Spleen (tissue), 11 donors: Measurements from ENCODE around the gene ASTL. TPM values are rescaled to one million over a fixed set of nuclear protein-coding genes. Genes with fewer than 3 reads are reported as not detected.

ENCODE experiments used
- DNase-seq: peaks from one replicate; pipeline ENCODE4 v3.0.0-alpha.2; 2020
- H3K27ac ChIP-seq, 8 donors: fragments of 200-600 bp; sonication (generic) in 7 of 8; 1 replicate in 4 of 8; 2 replicates in 4 of 8; pipeline versions ENCODE4 v1.5.0 to v1.8.0; 2016 to 2021; ENCODE audit warnings: inconsistent platforms in 4 of 8, mild to moderate bottlenecking in 4 of 8, moderate library complexity in 1 of 8
- H3K27me3 ChIP-seq, 7 donors: fragments of 200-600 bp; sonication (generic) in 6 of 7; replicated peaks in 1 of 7; 1 replicate in 4 of 7; 2 replicates in 3 of 7; pipeline versions ENCODE4 v1.5.0 to v1.8.0; 2016 to 2021; ENCODE audit warnings: inconsistent platforms in 3 of 7, mild to moderate bottlenecking in 1 of 7
- H3K36me3 ChIP-seq, 6 donors: fragments of 200-600 bp; sonication (generic) in 5 of 6; 1 replicate in 4 of 6; 2 replicates in 2 of 6; pipeline versions ENCODE4 v1.5.0 to v1.8.0; 2016 to 2021; ENCODE audit warnings: inconsistent platforms in 2 of 6
- H3K4me1 ChIP-seq, 6 donors: fragments of 200-600 bp; sonication (generic) in 5 of 6; 1 replicate in 3 of 6; 2 replicates in 3 of 6; pipeline versions ENCODE4 v1.5.0 to v1.8.0; 2016 to 2021; ENCODE audit warnings: inconsistent platforms in 3 of 6
- H3K4me3 ChIP-seq, 8 donors: fragments of 200-600 bp; sonication (generic) in 7 of 8; 1 replicate in 4 of 8; 2 replicates in 4 of 8; pipeline versions ENCODE4 v1.5.0 to v1.8.0; 2016 to 2021; ENCODE audit warnings: inconsistent platforms in 4 of 8, mild to moderate bottlenecking in 4 of 8, moderate library complexity in 2 of 8
- H3K9me3 ChIP-seq, 8 donors: fragments of 200-600 bp; sonication (generic) in 7 of 8; 1 replicate in 4 of 8; 2 replicates in 4 of 8; pipeline versions ENCODE4 v1.5.0 to v1.8.0; 2016 to 2021; ENCODE audit warnings: inconsistent platforms in 4 of 8
- CTCF ChIP-seq, 11 experiments: fragments of 200-600 bp in 7 of 11; fragments of 450-650 bp in 4 of 11; sonication (generic) in 4 of 11; IDR thresholded peaks in 8 of 11; conservative IDR thresholded peaks in 3 of 11; 1 replicate in 7 of 11; 2 replicates in 4 of 11; pipeline versions ENCODE4 v1.4.0 to v1.8.0; 2016 to 2021; ENCODE audit warnings: antibody characterized with exemption in 11 of 11, inconsistent platforms in 4 of 11, mild to moderate bottlenecking in 1 of 11
- POLR2A ChIP-seq, 3 donors: fragments of 450-650 bp; IDR thresholded peaks; one replicate each; pipeline ENCODE4 v1.5.1; 2017; ENCODE audit warnings: antibody characterized with exemption in 3 of 3, mild to moderate bottlenecking in 1 of 3
- POLR2AphosphoS5 ChIP-seq, 3 donors: sonication (generic); formaldehyde crosslinking; IDR thresholded peaks; one replicate each; pipeline ENCODE4 v1.5.1; 2017; ENCODE audit warnings: antibody characterized with exemption in 3 of 3
- WGBS, 5 donors: extraction: QIAGEN DNeasy Blood & Tissue Kit in 3 of 5; methylation state at CpG; one replicate each; pipeline versions ENCODE4 v1.1.5 to v1.1.7; 2013 to 2018; 5-methylcytosine and 5-hydroxymethylcytosine counted together
- intact Hi-C: fragments of 100-400 bp; cut with DNase I; formaldehyde crosslinking; loops from one replicate; pipeline ENCODE4 v1.15.0; 2023; ENCODE audit warnings: low total_unique reads
- polyA plus RNA-seq, 3 donors: library from polyadenylated mRNA; stranded (reverse); fragments of 200-250 nt; gene quantifications; one replicate each; pipeline ENCODE4 v1.2.1, GENCODE V29; 2013
- total RNA-seq, 7 donors: library from RNA; depleted of rRNA in 3 of 7; stranded (reverse); fragments of >200 nt in 3 of 7; fragmentation: NEBNext Ultra II Directional in 4 of 7; extraction: Animal tissue kit (Norgen Biotek cat#: 25700) in 4 of 7; gene quantifications; one replicate each; pipeline versions ENCODE4 v1.1.0 to v1.2.1, GENCODE V29; 2016 to 2021
- donor health status: healthy with polysubstance abuse.
- donor health status: DM: no; HTN: no; CAD: no; lungs with moderate emphysema.
- donor health status: DM: no; HTN: no; CAD: no.
- donor health status: Bipolar disorder and iron deficiency.
- donor health status: healthy.
- donor health status: DM: no; HTN: no; CAD: no.
- donor health status: DM: yes; HTN: yes; CAD: no.

ASTL gene
- total and polyA plus RNA-seq, 10 donors: 0.24 to 2.2 (median 0.52) TPM; not detected in 1

DNA sequence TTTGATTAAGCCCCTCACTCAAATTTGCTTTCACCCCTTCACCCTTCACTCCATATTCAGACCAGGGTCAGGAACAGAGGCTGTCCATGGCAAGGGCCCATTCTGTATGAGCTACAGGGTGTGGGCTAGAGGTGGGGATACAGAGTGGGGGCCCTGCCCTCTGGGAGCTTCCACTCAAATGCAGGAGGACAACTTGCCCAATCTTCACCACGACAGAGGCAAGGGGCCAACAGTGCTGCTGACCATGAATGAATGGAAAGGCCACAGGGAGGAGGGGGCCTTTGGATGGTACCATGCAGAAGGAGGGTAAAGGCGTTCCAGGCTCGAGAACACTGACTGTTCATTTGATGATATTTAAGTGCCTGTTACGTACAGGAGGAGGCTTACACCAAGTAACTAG lies 44.8 kb downstream of the ASTL start:
- intact Hi-C loops: no loop called here
- WGBS, 5 donors: 82 to 93% (median 90%) methylated on average over 4 of the region's 4 CpGs
- Histone ChIP-seq H3K9me3 (no peaks in the 10 kb centered on the region), H3K27me3 (no peaks in the 10 kb centered on the region), H3K4me1 (peaks cover 0 to 36% (median 14%) of the 10 kb centered on the region in 6 donors), H3K36me3 (no peaks in the 10 kb centered on the region), H3K4me3 (no peak overlapping the region), H3K27ac (no peak overlapping the region)
- TF ChIP-seq POLR2A (IDR thresholded peaks at IDR 0.05) (no peak), POLR2AphosphoS5 (IDR thresholded peaks at IDR 0.05) (no peak), CTCF (IDR thresholded peaks at IDR 0.05 in 8 of 11, conservative IDR thresholded peaks at IDR 0.05 in 3 of 11) (no peak)
- DNase-seq: no peak

- H3K4me3 ChIP-seq: no peak overlapping the region
- peak; percentile 37 for DNase-seq
- TF ChIP-seq POLR2A (IDR thresholded peaks at IDR 0.05) (no peak), POLR2AphosphoS5 (IDR thresholded peaks at IDR 0.05) (no peak), CTCF (IDR thresholded peaks at IDR 0.05 in 8 of 11, conservative IDR thresholded peaks at IDR 0.05 in 3 of 11) (no peak)
- H3K27ac ChIP-seq: no peak overlapping the region
- H3K27me3 ChIP-seq: no peaks in the 10 kb centered on the region
- 38 to 76% (median 67%) methylated on average over 3 of the region's 3 CpGs for WGBS, 5 donors
- no peaks in the 10 kb centered on the region for H3K9me3 ChIP-seq
- intact Hi-C loops: no loop called here
- peaks cover 0 to 32% (median 13%) of the 10 kb centered on the region in 6 donors for H3K4me1 ChIP-seq
- no peaks in the 10 kb centered on the region for H3K36me3 ChIP-seq
Measured at GRCh38 chr2:96092951-96093350, 45.4 kb downstream of the ASTL start.

GRCh38 chr2:96092573-96092877 lies 45.8 kb downstream of the ASTL start:
- no peaks in the 10 kb centered on the region for H3K36me3 ChIP-seq
- H3K27ac ChIP-seq: no peak overlapping the region
- peak; percentile 66 for DNase-seq
- WGBS, 5 donors: 78 to 89% (median 83%) methylated on average over 4 of the region's 4 CpGs
- no peaks in the 10 kb centered on the region for H3K9me3 ChIP-seq
- no peaks in the 10 kb centered on the region for H3K27me3 ChIP-seq
- intact Hi-C loops: no loop called here
- H3K4me1 ChIP-seq: peaks cover 0 to 32% (median 13%) of the 10 kb centered on the region in 6 donors
- no peak overlapping the region for H3K4me3 ChIP-seq
- TF ChIP-seq POLR2A (IDR thresholded peaks at IDR 0.05) (no peak), CTCF (IDR thresholded peaks at IDR 0.05 in 8 of 11, conservative IDR thresholded peaks at IDR 0.05 in 3 of 11) (no peak)

GRCh38 chr2:96091711-96092572 lies 46.4 kb downstream of the ASTL start:
- Histone ChIP-seq H3K9me3 (no peaks in the 10 kb centered on the region), H3K27me3 (no peaks in the 10 kb centered on the region), H3K36me3 (no peaks in the 10 kb centered on the region), H3K4me3 (no peak overlapping the region), H3K27ac (no peak overlapping the region), H3K4me1 (peaks cover 0 to 32% (median 13%) of the 10 kb centered on the region in 6 donors)
- peak; percentile 51 for DNase-seq
- TF ChIP-seq POLR2AphosphoS5 (IDR thresholded peaks at IDR 0.05): no peak
- no peak for TF ChIP-seq CTCF (IDR thresholded peaks at IDR 0.05 in 8 of 11, conservative IDR thresholded peaks at IDR 0.05 in 3 of 11)
- TF ChIP-seq POLR2A (IDR thresholded peaks at IDR 0.05): no peak
- 73 to 83% (median 77%) methylated on average over 17 to 18 of the region's 18 CpGs for WGBS, 5 donors
- intact Hi-C loops: no loop called here
